Fibroblast of skin of back (primary cell): ENCODE data around the gene ZC3H8.
"Not testable (repeated sequence)": the region's sequence is repeated elsewhere in the genome, so short reads cannot be mapped to it uniquely, and the experiment has no call there.

Experiments
- DNase-seq: peaks from one replicate; pipeline ENCODE4 v3.0.0-alpha.2; 2013

ZC3H8 gene

GRCh38 chr2:112259509-112260294, 4.9 kb upstream of the ZC3H8 start:
- peak; percentile 72 for DNase-seq

GRCh38 chr2:112257575-112257974, 2.7 kb upstream of the ZC3H8 start:
- DNase-seq: peak; percentile 30

GRCh38 chr2:112256654-112257053, 1.8 kb upstream of the ZC3H8 start:
- DNase-seq: no peak

- DNase-seq: no peak
Measured at GRCh38 chr2:112255875-112256274, 1.0 kb upstream of the ZC3H8 start.

GRCh38 chr2:112253261-112253815, 1.5 kb downstream of the ZC3H8 start:
- DNase-seq: no peak

GRCh38 chr2:112251271-112251670, 3.6 kb downstream of the ZC3H8 start:
- no peak for DNase-seq

- no peak for DNase-seq
Measured at GRCh38 chr2:112244854-112245253, 10.0 kb downstream of the ZC3H8 start.

GRCh38 chr2:112243233-112243632, 11.6 kb downstream of the ZC3H8 start:
- DNase-seq: no peak

- DNase-seq: no peak
Measured at GRCh38 chr2:112242384-112242783, 12.5 kb downstream of the ZC3H8 start.

GRCh38 chr2:112239862-112240261, 15.0 kb downstream of the ZC3H8 start:
- DNase-seq: no peak

GRCh38 chr2:112230371-112230770, 24.5 kb downstream of the ZC3H8 start:
- DNase-seq: no peak

- peak; percentile 9 for DNase-seq
Measured at GRCh38 chr2:112229348-112229747, 25.5 kb downstream of the ZC3H8 start.

- DNase-seq: no peak
Measured at GRCh38 chr2:112220831-112221230, 34.0 kb downstream of the ZC3H8 start.

GRCh38 chr2:112220186-112220585, 34.7 kb downstream of the ZC3H8 start:
- DNase-seq: no peak

- no peak for DNase-seq
Measured at GRCh38 chr2:112217854-112218253, 37.0 kb downstream of the ZC3H8 start.

GRCh38 chr2:112216167-112216566, 38.7 kb downstream of the ZC3H8 start:
- peak; percentile 17 for DNase-seq

GRCh38 chr2:112207905-112208304, 46.9 kb downstream of the ZC3H8 start:
- DNase-seq: not testable (repeated sequence)

GRCh38 chr2:112204411-112204810, 50.4 kb downstream of the ZC3H8 start:
- peak; percentile 6 for DNase-seq

- no peak for DNase-seq
Measured at GRCh38 chr2:112201696-112202430, 53.0 kb downstream of the ZC3H8 start.

- DNase-seq: no peak
Measured at GRCh38 chr2:112199188-112199587, 55.7 kb downstream of the ZC3H8 start.

- no peak for DNase-seq
Measured at GRCh38 chr2:112198780-112199179, 56.1 kb downstream of the ZC3H8 start.

- no peak for DNase-seq
Measured at GRCh38 chr2:112197868-112198267, 57.0 kb downstream of the ZC3H8 start.

- DNase-seq: no peak
Measured at GRCh38 chr2:112195950-112196349, 58.9 kb downstream of the ZC3H8 start.
